ENCODE results near the gene RBCK1. TPM values are rescaled to one million over a fixed set of nuclear protein-coding genes. Genes with fewer than 3 reads are reported as not detected.
"Not testable (repeated sequence)": the region's sequence is repeated elsewhere in the genome, so short reads cannot be mapped to it uniquely, and the experiment has no call there.

The RBCK1 gene
- total RNA-seq: 73.9 TPM

GRCh38 chr20:407953-408842, at the start of gene RBCK1:
Gene RBCK1, plus strand, starts transcription at chr20:408299. Its CDS starts 459 bp downstream, at chr20:408758.
- ATAC-seq (peak; percentile 80), DNase-seq (ENCODE audit: low spot score) (peak; percentile 89)

- ATAC-seq (no peak), DNase-seq (ENCODE audit: low spot score) (no peak)
These were observed 49.1 kb upstream of the RBCK1 start for GRCh38 chr20:358891-359555.

DNA sequence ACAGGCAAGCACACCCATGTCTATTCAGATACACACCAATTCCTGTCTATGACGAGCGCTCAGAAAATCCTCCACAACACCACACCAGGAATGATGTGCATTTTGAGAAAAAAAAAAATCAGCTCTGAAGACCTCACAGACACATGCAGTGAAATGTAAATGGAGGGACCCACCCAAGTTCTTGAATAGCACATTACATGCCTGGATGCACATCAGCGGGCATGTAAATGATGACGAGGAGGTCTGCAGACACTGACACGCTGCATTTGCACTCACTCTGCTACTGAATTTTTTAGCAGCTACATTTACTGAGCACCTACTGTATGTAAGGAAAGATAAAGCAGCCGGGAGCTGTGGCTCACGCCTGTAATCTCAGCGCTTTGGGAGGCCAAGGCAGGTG, 46.5 kb upstream of the RBCK1 start:
- DNase-seq (ENCODE audit: low spot score): no peak
- no peak for ATAC-seq

GRCh38 chr20:362271-363254, 45.5 kb upstream of the RBCK1 start:
- ATAC-seq (peak; percentile 93), DNase-seq (ENCODE audit: low spot score) (peak; percentile 99)

DNA sequence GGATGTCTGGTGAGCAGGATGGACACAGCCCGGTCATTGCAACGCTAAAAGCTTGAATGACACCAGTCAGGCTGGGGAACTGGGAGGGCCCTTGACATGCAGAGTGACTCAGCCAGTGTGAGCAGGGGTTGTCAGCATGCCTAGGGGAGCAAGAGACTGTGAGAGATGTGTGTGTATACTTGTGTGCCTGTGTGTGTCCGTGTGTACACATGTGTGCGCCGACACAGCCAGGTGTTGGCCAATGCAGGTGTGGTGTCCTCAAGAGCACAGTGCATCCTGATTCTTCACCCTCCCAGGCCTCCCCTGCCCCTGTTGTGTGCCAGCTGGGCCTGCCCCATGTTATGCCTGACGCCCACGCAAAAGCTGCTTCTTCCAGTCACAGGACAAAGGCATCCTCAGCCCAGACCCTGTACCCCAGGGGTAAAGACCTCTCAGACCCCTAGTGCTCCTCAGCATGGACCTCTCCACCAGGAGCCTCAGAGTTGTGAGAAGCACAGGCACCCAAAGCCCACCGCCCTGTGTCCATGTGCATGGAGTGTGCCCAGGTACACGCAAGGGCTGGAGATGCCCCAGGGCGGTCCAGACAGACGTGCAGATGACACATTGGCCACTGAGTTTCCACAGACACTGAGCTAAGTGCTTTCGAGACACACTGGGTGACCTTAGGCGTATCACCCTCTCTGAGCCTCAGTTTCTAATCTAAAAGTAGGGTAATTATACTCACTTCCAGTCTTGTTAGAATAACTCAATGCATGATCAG, 44.6 kb upstream of the RBCK1 start:
- DNase-seq (ENCODE audit: low spot score) (no peak), ATAC-seq (no peak)

- DNase-seq (ENCODE audit: low spot score): no peak
- no peak for ATAC-seq
These were observed 42.9 kb upstream of the RBCK1 start for GRCh38 chr20:364905-365794.

- DNase-seq (ENCODE audit: low spot score) (no peak), ATAC-seq (peak; percentile 24)
These were observed 41.9 kb upstream of the RBCK1 start for GRCh38 chr20:366041-366718.

DNA sequence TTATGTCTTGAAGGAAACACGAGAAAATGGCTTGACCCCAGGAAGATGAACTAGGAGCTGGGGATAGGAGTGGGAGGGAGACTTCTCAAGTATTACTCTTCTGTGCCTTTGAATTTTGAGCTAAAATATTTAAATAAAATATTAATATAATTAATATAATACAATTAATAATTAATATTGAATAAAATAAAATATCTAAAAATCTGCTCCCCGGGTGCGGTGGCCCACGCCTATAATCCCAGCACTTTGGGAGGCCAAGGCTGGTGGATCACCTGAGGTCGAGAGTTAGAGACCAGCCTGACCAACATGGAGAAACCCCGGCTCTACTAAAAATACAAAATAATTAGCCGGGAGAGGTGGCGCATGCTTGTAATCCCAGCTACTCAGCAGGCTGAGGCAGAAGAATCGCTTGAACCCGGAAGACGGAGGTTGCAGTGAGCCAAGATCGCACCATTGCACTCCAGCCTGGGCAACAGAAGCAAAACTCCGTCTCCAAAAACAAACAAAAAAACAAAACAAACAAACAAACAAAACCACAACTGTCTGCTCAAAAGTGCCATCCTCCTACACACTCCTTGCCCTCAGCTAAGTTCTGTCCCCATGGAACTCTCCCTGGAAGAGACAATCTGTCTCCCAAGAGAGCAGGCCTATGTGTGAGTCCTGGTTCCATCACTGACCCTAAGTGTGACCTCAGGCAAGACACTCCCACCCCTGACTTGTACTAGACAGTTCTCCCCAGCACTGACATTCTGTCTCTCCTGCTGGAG, 41.2 kb upstream of the RBCK1 start:
- DNase-seq (ENCODE audit: low spot score) (no peak), ATAC-seq (no peak)

GRCh38 chr20:367486-367887, 40.6 kb upstream of the RBCK1 start:
- DNase-seq (ENCODE audit: low spot score): no peak
- no peak for ATAC-seq

GRCh38 chr20:368915-369314, 39.2 kb upstream of the RBCK1 start:
- DNase-seq (ENCODE audit: low spot score) (no peak), ATAC-seq (no peak)

DNA sequence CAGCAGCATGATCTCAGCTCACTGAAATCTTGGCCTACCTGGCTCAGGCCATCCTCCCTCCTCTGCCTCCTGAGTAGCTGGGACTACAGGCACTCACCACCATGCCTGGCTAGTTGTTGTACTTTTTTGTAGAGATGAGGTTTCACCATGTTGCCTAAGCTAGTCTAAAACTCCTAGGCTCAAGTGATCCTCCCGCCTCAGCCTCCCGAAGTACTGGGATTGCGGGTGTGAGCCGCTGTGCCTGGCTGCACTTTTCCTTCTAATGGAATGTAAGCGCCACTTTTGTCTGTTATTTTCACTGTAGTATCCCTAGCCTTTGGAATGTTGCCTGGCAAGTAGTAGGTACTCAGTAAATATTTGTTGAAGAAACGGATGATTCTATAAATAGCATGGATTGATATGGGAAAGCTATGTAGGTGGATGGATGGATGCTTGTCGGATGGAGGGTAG, 37.9 kb upstream of the RBCK1 start:
- ATAC-seq: peak; percentile 2
- DNase-seq (ENCODE audit: low spot score): no peak

DNA sequence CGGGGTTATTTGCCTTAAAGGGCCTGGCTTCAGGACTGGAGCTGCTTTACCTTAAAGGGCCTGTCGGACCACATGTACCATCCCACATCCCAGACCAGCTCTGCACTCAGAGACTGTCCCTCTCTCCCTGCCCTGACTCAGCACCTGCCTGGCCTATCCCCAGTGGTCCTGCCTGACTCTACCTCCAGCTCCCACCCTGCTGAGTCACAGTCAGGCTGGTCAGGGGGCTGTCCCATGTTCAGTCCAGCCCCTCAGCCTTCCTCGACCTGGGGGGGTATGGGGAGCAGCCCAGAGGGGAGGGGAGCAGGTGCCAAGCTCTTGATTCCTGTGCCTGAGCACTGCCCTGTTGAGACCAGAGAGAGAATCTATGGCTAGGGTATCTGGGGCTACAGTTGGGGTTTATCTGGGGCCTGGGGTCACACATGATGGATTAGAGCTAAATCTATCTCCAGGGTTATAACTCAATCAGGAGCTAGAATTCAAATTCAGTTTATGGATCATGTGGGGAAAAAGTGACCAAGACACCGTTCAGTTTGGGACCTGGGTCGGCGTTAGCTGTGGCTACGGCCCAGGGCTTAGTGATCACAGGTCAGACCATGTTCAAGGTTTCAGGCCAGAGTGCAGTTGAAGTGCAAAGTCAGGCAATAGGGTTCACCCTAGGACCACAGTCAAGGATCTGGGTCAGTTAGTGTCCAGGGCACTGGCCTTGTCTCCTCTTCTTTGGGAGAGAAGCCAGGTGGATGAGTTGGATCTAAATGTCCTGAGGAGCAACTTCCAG, 36.9 kb upstream of the RBCK1 start:
- DNase-seq (ENCODE audit: low spot score) (peak; percentile 89), ATAC-seq (peak; percentile 82)

GRCh38 chr20:371755-372542, 36.1 kb upstream of the RBCK1 start:
- ATAC-seq (peak; percentile 84), DNase-seq (ENCODE audit: low spot score) (peak; percentile 98)

DNA sequence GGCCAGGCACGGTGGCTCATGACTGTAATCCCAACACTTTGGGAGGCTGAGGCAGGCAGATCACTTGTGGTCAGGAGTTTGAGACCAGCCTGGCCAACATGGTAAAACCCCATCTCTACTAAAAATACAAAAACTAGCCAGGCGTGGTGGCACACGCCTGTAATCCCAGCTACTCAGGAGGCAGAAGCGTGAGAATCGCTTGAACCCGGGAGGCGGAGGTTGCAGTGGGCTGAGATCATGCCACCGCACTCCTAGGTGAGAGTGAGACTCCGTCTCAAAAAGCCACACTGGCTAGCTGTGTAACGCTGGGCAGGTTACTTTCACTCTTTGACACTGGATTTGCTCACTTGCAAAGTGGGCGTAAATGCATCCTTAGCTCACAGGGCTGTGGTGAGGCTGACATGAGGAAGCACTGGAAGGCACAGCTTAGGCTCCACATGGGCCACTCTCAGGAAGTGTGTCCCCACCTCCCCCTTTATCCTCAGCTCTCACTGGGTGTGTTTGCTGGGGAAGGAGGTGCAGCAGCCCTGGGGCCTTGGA, 35.5 kb upstream of the RBCK1 start:
- ATAC-seq: not testable (repeated sequence)

DNA sequence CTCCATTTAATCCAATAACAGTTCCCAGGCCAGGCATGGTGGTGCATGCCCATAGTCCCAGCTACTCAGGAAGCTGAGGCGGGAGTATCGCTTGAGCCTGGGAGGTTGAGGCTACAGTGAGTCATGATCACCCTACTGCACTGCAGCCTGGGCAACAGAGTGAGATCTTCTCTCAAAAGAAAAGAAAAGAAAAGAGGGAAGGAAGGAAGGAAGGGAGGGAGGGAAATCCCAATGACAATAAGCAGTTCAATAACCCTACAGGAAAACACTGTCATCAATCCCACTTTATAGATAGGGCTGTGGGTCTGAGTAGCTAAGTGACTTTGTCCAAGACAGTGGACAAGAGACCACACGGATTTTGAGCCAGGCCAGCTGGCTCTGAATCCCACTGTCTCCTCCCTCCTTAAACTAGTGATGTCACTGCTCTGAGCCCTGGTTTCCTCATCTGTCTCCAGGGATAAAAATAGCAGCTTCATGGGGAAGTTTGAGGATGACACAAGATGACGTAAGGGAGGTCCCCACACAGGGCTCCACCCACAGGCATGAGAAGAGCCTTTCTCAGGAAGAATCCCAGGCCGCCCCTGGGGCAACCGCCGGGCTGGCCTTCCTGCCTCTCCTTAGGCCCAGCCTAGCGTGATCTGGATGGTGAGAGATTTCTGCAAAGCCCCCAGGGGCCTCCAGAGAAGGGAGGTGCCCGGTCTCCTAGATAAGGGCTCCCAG, 34.8 kb upstream of the RBCK1 start:
- no peak for ATAC-seq
- no peak for DNase-seq (ENCODE audit: low spot score)

More for the DNA sequence above, 35.5 kb upstream of the RBCK1 start:
- DNase-seq (ENCODE audit: low spot score): not testable (repeated sequence)

Data from left lobe of liver (tissue), 2 donors.